HG03469 (cell line): ENCODE measurements around the gene GAS7.

Experiments
- ATAC-seq: cut with Tn5 transposase; IDR thresholded peaks from one replicate; pipeline ENCODE4 v1.9.1; 2021; ENCODE audit warnings: mild to moderate bottlenecking, moderate library complexity, moderate number of reproducible peaks; ENCODE audit not compliant: unreplicated experiment

The GAS7 gene

DNA sequence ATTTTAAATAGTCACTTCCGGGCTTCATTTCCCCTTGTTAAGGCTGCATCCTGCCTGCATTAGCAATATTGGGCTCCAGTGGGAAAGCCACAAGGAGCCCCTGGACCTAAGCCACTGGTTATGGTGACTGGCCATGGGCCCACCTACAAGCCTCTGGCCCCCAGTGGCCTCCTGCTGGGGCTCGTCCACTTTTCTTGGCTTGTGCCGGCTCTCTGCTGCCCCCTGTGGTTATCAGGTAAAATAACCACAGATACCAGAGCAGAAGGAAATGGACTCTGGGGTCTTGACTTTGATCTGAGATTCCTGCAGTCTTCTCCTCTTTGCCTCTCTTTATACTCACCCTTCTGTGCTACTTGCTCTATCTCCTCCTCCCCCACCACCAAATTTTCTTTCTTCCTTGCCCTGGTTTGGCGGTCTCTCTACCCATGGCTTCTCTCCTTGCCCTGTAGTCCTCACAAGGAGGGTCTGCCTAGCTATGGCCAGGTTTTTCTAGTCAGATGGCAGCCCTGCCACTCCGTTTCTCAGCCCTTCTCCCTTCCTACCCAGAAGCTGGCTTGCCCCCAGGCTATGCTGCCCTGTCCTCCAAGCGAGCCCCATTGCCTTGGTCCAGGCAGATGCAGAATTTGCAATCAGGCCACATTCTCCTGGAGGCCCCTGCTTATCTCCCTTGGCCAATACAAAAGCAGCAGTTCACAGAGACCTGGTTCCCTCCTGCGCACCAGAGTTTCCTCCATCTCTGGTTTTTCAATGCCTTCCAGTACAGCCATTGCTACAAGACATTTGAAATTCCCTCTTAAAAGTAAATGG, 210.4 kb downstream of the GAS7 start:
- no peak for ATAC-seq

DNA sequence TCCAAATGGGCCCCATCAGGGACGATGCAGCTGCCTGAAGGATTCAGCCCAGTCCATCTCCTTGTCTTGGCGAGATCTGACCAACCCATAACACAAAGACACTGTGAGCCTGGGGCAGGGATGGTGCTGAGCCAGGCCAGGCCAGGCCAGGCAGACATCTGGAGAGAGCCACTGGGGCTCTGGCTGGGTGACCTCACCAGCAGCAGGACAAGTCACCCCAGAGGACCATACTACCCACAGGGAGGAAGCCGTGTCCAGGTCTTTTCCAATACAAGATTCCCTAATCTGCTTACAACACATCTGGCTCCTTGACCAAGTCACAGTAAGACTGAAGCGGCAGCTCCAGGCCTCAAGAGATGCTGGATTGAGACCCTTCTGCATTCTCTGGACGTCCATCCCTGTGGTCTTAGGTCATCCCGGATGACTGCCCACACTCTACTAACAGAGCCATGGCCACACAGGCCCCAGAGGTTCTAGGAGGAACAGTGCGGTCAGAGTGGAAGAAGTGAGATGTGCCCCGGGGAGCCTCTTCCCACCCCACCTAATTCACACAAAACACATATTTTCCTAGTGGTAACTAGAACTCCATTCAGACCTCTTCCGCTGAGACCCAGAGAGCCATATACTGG, 211.5 kb downstream of the GAS7 start:
- ATAC-seq: no peak

DNA sequence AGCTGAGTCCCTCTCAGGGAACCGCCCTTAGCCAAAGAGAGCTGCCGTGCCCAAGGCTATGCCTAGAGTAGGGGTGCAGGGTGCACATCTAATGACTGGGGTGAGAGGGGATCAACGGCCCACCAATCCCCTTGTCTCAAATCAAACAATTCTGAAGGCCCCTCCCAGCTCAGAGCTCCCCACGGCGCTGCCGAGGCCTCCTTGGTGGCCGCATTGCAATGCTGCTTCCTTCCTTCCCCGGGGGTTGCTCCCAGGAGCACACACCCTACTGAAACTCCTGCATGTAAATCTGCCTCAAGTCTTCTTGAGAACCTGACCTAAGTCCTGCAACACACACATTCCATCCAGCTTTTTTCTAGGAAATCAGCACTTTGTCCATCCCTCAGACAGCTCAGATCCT, 212.8 kb downstream of the GAS7 start:
- ATAC-seq: no peak

DNA sequence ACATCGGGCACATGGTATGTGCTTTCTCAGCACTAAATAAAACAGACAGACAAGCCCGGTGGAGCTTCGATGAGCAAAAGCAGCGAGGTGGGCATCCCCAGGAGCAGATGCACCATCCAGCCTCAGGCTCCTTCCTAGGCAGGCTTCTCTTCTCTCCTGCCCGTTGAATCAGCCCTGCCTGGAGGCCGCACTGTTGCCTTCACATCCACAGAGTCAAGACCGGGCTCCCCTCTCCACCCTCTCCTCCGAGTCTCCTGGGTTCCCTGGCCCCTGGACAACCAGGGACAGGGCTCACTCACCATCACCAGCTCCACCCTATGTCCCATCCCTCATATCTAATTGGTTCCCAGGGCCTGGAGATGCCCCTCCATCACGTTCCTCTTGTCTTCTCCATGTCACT, 213.6 kb downstream of the GAS7 start:
- no peak for ATAC-seq

DNA sequence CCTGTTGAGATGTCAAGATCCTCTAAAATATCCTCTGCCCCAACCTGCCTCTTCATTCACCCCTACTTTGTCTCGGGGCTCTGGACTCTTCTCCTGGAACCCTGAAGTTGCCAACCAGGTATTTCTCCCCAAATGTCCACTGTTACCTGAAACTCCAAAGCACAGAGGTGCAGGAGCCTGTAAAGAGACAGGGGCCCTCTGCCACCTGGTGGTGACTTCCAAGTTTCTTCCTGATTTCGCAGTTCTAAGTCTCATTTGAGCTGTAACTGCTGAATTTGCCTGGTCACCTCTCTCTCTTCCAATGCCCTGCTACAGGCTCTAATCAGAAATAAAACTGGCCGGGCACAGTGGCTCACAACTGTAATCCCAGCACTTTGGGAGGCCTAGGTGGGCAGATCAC, 216.2 kb downstream of the GAS7 start:
- ATAC-seq: no peak

DNA sequence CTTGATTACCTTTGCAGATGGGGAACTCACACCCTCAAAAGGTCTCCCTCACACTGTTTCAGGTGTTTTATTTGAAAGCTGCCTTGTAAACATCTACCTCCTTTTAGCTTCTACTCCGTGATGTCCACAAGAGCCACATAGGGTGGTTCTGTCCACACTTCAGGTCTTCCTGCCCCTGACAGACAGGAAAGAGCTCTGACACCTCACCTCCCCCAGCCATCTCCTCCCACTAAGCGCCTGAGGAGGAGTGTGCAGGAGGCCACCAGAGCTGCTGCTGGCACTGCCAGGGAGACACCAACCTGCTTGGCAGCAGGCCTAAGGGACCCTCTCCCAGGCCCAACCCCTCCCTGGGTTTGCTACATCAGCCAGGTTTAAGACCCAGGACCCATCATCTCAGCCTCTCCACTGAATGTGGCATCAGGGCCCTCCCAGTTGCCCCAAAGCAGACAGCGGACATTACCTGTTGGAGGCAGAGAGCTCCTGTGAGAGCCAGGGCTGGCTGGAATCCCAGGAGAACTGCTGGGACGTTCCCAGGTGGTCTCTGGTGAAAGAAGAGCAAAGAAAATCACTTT, 217.0 kb downstream of the GAS7 start:
- no peak for ATAC-seq

DNA sequence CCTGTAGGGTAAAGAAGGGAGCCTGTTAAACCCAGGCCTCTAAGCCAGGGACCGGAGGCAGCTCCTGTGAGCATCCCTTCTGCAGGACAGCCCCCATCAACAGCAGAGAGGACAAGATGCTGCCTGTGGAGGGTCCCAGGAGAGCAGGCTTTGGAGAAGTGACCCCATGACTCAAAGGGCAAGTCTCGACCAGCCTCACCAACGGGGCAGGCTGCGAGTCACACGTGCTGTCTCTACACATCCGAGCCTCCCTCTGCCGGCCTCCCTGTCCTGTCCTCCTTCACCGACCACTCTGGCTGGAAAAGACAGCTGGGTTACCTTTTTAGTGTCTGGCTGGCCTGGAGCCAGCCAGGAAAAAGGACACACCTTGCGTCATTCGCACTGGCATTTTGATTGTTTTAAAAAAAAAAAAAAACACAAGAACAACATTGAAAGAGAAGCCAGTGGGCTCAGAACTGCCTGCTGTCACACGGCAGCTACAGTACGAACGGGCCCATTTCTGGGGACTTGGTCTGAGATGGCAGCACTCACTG, 218.9 kb downstream of the GAS7 start:
- ATAC-seq: no peak

DNA sequence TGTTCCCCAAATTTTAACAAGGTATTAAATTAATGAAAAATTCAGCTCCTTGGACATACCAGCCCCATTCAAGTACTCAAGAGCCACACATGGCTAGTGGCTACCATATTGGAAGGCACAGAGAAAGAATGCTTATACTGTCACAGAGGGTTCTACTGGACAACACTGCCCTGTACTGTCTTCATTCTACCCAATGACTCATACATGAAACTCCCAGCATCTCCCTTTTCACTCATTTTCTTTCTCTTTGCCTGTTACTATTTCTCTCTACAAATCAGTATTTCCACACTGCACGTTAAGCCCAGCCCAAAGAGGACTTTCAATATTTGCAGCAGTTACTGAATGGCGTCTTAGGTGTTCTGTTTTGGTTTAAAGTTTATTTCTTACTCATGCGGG, 221.2 kb downstream of the GAS7 start:
- no peak for ATAC-seq

DNA sequence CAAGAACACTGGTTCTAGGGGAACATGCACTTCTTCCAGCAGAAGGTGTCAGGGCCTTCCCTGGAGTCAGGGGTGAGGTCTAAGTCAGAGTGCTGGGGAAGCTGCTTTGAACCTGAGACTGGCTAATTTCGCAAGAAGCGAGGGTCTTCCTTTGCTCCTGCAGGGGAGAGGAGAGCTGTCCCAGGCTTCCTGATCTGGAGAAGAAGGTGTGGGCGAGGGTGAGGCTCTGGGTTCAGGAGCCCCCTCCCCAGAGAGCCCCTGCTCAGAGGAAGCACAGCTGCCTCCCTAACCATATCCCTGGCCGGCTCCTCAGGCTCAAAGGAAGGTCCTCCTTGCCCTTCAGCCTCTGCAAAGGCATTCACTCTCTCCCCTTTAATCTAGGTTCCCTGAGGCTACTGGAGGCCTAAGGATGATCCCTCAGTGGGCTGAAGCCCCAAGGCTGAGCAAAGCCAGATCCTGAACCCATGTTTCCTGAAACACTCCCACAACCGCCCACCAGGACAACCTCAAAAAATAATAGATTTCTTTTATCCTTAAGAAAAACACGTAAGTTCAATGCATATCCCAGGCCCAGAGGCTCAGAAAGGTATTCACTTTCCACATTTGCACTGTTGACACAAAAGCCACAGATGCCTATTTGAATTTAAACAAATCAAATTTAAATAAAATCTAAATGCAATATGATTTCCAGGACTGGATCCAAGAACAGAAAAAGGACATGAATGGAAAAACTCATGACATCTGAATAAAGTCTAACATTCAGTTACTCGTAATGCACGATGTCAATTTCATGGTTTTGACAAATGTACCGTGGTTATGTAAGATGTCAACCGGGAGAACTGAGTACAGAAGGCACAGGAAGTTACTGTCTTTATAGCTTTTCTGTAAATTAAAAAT, 221.9 kb downstream of the GAS7 start:
- no peak for ATAC-seq

DNA sequence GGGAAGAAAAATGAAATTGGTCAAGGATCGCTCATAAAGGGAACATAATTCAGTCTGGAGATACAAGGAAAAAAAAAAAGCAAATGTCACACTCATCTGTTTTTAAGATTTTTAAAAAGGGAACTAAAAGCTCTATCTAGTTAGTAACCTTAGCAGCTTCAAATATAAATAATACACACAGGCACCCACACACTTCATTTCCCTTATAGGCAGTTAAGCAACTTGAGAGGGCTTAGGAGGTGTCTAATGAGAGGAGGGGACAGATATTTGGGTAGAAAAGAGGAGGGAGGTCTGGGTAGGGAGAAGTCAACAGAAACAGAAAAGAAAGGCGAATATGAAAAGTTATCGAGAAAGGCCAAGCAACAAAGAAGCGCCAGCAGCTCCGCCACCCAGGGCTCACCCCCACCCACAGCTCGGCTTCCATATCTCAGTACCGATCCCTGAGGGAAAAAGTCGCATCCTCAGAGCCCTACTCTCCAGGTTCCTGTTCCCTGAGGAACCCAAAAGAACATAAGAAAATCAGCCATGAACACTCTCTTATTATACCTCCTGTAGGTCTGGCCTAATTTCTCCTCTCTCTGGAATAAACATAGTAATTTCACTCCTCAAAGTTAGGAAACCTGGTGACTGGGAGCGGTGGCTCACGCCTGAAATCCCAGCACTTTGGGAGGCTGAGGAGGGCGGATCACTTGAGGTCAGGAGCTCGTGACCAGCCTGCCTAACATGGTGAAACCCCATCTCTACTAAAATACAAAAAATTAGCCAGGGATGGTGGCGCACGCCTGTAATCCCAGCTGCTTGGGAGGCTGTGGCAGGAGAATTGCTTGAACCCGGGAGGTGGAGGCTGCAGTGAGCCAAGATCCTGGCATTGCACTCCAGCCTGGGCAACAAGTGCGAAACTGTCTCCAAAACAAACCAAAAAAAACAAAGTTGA, 223.7 kb downstream of the GAS7 start:
- no peak for ATAC-seq

DNA sequence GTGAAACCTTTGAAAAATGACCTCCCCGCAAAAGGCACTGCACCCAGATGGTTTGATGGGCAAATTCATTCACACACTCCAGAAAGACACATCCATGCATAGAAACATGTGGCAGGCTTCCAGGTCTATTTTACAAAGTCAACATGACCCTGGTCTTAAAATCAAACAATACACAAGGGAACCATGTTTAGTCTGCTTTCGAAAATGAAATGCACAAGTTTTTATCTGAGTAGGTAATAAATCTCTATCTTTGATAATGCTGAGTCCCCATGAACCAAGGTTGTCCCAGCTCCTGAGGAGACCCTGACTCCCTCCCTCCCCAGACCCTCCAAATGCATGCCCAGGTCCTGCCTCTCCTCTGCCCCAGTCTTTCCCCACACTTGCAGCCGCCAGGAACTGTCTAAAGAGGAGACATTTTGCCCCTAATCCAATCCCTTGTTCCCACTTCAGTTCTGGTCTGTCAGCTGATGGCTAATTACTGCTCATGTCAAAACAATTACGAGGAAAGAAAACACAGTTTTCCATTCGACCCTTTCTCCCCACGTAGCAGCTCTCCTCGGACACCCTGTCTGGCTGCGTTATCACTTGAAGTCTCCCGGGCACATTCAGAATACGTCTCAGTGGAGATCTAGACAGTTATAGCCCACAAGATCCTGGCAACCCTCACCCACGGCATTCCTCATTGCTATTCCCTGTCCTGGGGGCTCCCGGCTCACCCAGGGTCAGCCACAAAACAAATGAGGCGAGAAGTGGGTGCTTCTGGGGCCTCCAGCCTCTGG, 224.5 kb downstream of the GAS7 start:
- no peak for ATAC-seq

DNA sequence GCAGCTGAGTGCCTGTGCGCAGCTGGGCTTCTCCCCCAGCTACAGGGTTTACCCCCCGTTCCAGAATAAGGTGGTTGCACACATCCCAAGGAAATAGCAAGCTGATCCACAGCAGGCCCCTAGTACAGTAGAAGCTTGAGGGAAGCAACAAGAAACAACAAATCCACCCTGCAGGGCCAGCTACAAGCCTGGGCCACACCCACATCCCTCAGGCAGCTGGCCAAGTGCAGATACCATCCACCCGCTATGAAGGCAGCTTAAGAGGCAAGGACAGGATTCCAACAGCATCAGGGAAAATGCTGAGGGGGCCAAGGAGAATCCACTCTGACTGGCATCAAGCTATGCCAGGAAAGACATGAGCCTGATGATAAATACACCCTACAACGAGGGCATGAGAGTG, 226.4 kb downstream of the GAS7 start:
- no peak for ATAC-seq

DNA sequence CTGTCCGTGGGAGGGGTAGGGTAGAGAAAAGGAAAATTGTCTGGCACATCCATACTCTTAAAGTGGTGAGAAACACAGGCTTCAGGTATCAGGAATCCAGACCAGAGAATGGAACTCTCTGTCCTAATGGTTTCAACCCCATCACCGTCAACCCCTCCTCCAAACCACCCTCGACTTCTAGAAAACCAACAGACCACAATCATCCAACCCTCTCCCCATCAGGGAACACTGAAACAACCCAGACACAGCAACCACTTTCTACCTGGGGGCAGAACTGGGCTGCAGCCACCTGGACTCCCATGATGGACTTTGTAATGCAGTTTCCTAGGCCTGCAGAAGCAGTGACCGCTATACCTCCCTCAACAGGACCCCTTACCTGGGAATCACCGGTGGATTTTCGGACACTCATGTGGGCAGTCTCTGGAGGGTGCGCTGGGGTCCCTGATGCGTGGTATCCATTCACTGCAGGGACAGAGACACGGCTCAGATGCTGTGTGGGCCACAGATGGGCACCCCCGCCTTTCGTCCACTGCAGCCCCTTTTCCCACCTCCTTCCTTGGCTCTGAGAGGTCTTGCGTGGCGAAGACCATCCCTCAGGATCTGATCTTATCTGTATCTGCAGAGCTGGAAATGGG, 229.0 kb downstream of the GAS7 start:
- ATAC-seq: no peak

DNA sequence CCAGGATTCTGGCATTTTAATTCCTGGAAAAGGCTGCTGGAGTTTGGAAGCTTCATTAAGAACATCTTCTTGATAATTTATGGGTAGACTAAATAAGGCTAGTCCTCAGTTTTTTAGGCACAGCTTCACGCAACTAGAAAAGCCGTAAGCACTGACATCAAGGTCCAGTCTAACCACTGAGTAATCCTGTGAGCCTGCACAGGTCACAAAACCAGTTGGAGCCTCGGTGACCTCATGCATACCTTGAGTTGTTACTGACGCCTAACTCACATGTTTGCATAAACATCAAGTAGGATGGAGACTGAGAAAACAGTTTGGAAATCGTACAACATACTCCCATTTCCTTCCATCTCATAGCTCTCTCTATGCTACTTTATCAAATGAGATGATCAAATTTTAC, 229.5 kb downstream of the GAS7 start:
- ATAC-seq: no peak

DNA sequence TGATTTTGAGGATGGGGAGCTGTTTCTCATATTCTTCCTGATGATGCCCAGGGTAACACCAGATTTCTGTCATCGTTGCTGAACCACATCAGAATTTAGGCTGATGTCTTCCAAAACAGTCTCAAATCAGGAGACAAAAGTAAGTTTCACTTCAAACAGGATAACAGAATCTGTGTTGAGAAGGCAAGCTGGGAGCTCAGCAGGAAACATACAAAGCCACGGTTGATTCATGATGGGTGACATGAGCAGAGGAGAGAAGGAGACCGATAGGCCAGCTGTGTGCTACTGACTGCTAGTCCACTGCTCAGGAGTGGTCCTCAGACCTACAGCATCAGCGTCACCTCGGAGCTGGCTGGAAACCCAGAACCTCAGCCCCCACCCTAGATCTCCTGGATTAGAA, 230.4 kb downstream of the GAS7 start:
- ATAC-seq: no peak

DNA sequence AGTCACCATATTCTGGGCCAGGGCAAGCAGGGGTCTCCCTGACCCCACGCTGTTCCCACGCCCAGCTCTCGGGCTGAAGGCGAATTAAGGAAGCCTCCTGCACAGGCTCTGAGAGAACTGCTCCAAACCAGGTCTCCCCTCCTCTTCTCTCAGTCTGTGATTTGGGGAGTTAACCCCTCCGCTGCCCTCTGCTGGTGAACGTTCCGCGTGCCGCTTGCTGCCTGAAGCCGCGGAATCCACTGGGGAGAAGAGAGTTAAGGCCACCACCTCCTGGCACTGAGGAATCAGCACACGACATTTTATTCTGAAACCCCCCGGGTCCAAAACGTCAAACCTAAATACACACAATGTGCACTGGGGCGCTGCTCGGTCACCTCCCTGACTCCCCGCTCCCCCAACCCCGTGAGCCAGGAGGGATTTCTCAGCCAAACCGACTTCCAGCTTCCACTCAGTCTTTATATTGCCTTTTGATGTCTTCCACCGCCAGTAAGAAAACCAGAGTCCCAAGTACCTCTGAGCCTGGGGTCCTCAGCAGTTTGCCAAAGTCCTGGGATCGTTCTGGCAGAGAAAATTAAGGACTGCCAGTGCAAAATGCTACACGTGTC, 238.9 kb downstream of the GAS7 start:
- ATAC-seq: no peak

DNA sequence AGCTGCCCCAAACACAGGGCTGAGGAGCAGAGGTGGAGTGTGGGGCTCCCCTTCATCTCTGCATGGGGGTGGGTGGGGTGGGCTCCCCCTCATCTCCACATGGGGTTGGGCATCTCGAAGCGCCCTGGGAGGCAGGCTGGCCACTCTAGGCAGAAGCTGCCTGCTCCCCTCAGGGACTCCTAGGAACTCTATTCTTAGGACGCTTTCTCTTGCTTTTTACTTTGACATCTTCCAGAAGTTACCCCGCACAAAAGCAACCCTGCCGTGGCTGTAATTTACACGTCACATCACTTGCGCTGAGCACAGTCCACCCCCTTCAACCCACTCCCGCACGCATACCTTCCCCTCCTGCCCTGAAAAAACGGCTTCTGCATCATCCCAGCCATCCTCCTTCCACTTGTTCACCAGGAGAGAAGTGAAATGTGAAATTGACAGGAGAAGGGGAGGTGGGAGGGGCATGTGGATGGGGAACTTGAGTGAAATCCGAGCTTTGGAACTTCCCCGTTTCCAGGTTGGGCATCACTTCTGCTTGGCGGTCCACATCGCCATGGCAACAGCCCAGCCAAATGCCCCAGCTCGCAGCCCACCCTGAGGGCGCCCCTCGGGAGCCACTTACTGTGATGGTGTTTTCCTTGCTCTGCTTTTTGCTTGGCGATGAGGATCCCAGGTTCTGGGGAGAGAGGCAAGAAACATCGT, 239.7 kb downstream of the GAS7 start:
- no peak for ATAC-seq

DNA sequence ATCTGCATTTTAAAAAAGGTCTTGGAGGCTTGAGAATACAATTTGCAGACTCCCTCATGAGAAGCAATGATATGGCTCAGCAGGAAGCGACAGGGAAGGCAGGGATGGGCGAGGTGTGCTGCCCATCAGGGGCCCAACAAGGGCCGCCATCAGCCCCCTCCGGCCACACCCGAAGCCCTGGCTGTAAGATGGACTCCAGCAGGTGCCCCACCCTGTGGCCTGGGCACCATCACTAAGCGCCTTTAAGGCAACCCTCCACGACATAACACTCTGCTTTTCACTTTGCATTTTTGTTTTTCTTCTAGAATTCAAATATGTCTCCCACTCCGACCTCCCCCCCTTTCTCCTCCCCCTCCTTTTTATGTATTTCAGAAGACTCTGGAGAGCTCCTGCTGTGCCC, 241.2 kb downstream of the GAS7 start:
- no peak for ATAC-seq
